DMS 273 (cell line): Measurements from ENCODE around the gene EXOC3.
A peak's percentile ranks its signal among the peaks of the same experiment; 100 is the strongest.

Experiments used
- DNase-seq: peaks from one replicate; lab custom pipeline; 2025; ENCODE audit not compliant: unreplicated experiment; lab: John Stamatoyannopoulos, UW

The EXOC3 gene

GRCh38 chr5:438481-438981 is 4.4 kb upstream of the EXOC3 start:
- no peak for DNase-seq

DNA sequence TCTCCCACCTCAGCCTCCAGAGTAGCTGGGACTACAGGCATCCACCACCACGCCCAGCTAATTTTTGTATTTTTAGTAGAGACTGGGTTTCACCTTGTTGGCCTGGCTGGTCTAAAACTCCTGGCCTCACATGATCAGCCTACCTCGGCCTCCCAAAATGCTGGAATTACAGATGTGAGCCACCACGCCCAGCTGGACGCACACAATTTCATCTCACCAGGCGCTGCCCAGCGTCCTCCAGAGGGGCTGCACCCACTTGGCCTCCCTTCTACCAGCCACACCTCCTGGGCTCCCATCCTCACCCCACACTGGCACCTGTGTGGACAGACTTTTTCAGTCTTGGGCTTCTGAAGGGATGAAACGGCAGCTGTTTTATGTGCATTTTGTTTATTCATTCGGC is 3.8 kb upstream of the EXOC3 start:
- no peak for DNase-seq

- no peak for DNase-seq
These were observed 3.3 kb upstream of the EXOC3 start for GRCh38 chr5:439636-440035.

GRCh38 chr5:440401-441201 is 2.4 kb upstream of the EXOC3 start:
- no peak for DNase-seq

DNA sequence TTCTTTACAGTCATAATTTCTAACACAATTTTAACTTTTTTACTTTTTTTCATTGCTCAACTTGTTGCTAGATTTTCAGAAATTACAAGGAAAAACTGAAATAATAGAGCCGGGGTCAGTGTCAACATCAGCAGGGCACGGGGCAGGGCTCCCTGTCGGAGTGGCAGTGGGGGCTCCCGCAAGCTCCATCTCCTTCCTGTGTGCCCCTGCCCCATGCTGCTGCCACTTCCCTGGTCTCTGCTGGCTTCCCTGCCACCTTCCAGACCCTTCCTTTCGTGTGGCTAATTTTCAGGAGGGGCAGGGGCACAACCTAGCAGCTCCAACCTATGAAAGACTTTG is 1.0 kb upstream of the EXOC3 start:
- no peak for DNase-seq

DNA sequence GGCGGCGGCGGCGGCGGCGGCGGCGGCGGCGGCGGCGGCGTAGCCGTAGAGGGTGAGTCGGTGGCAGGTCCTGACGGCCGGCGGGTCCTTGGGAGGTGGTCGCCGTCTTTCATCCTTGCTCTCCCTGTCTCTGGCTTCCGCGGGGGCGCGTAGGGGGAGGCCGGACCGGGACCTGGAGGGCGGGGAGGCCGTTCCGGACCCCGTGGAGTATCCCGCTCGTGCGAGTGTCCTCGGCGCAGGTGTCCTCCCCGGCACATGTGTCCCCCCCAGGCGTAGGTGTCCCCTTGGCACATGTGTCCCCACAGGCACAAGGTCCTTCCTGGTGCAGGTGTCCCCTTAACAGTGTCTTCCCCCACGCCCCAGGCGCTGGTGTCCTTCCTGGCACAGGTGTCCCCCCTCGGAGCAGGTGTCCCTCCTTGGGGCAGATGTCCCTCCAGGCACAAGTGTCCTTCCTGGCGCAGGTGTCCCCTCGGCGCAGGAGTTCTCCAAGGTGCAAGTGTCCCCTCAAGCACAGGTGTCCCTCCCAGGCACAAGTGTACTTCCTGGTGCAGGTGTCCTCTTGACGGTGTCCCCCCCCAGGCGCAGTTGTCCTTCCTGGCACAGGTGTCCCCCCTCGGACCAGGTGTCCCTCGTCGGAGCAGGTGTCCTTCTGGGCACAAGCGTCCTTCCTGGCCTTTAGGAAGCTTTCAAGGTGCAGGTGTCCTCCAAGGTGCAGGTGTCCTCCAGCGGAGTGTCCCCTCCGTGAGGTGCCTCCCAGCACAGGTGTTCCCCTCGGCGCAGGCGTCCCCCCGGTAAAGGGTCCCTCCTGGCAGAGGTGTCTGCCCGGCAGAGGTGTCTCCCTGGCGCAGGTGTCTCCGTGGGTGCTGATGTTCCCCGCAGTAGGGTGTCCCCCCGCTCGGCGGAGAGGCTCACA is 519 bp downstream of the EXOC3 start:
- DNase-seq, result no peak

- no peak for DNase-seq
These were observed 1.2 kb downstream of the EXOC3 start for GRCh38 chr5:444226-444625.

- no peak for DNase-seq
These were observed 2.6 kb downstream of the EXOC3 start for GRCh38 chr5:445591-445990.

GRCh38 chr5:446066-446882 is 3.3 kb downstream of the EXOC3 start:
- no peak for DNase-seq

DNA sequence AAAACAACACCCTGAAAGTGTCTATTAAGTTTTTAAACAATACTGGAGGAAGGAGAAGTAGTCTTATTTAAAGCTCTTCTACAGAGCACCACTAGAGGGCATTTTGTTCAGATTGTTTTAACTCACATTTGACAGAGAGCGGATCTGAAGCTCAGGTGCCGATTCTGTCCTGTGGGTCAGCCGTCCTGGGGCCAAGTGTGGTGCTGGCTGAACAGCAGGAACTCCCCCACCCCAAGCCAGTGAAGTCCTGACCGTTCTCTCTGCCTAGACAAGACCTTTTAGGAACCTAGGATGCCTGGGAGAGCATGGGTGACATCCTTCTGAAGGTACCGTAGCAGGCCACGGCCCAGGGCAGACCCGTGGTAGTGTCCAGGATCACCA is 3.9 kb downstream of the EXOC3 start:
- peak; percentile 59 for DNase-seq

DNA sequence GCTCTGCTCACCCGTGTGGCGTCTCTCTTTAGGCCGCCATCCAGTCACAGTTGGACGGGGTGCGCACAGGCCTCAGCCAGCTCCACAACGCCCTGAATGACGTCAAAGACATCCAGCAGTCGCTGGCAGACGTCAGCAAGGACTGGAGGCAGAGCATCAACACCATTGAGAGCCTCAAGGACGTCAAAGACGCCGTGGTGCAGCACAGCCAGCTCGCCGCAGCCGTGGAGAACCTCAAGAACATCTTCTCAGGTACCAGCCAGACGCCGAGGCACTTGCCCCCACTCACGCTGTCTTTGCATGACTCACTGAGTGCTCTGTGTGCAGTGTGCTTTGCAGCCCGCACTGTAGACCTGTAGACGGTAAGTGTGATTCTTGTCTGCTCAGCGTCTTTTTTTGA is 4.5 kb downstream of the EXOC3 start:
- no peak for DNase-seq

- DNase-seq, result no peak
These were observed 5.2 kb downstream of the EXOC3 start for GRCh38 chr5:448061-448765.

- DNase-seq, result no peak
These were observed 5.8 kb downstream of the EXOC3 start for GRCh38 chr5:448766-449090.

DNA sequence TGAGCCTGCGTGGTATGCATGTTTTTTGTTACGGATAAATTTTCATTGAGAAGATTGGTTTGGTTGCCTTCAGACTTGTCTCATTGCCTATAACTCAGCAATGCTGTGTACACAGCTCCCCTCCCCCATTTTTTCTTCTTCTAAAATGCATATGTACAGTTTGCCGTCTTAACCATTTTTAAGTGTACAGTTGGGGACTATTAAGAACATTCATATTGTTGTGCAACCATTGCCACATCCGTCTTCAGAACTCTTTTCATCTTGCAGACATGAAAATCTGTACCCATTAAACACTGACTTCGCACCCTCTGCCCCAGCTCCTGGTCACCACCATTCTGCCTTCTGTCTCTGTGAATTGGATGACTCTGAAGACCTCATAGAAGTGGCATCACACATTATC is 6.2 kb downstream of the EXOC3 start:
- DNase-seq, result no peak

DNA sequence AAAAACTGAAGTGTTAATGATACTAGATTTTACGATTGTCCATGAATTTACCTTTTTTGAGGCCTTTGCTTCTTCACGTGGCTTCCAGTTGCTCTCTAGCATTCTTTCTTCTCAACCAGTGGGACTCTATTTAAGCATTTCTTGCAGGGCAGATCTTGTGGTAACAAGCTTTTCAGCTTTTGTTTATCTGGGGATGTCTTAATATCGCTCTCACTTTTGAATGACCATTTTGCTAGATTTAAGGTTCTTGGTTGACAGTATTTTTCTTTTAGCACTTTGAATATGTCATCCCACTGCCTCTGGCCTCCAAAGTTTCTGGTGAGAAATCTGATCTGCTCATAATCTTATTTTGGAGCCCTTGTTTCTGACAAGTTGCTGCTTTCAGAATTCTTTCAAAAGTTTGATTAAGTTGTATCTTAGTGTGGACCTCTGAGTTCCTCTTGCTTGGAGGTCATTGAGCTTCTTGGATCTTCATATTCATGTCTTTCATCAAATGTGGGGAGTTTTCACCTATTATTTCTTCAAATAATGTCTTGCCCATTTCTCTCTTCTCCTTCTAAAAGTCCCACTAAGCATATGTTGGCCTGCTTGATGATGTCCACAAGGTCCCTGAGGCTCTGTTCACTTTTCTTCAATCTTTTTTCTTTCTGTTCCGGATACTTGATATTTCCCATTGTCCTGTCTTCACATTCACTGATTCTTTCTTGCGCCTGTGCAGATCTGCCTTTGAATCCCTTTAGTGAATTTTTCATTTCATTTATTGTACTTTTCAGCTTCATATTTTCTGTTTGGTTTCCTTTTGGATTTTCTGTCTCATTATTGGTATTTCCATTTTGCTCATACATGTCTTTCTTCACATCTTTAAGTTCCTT is 8.8 kb downstream of the EXOC3 start:
- no peak for DNase-seq

GRCh38 chr5:452978-453710 is 10.2 kb downstream of the EXOC3 start:
- no peak for DNase-seq

- DNase-seq, result no peak
These were observed 10.9 kb downstream of the EXOC3 start for GRCh38 chr5:453725-454481.

DNA sequence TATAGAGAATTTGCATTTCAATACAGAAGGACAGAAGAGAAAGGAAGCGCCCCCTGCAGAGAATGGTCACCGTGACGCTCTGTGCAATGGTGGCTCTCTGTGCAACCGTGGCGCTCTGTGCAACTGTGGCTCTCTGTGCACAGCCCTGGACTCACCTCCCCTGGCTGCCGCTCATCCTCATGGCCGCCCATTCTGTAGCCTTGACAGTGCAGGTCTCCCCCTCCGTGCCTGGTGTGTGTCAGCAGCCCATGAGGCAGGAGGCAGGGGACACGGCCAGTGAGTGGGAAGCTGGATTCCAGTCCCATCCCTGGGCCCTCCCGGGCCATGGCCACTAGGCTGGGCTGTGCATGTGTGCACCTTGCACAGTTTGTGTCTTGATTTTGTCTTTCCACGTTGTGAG is 12.0 kb downstream of the EXOC3 start:
- no peak for DNase-seq

GRCh38 chr5:455806-456205 is 12.8 kb downstream of the EXOC3 start:
- no peak for DNase-seq
